BJ (cell line): ENCODE data around the gene ZC3H7A. TPM values are rescaled to one million over a fixed set of nuclear protein-coding genes. Genes with fewer than 3 reads are reported as not detected.
"Not testable (repeated sequence)": the region's sequence is repeated elsewhere in the genome, so short reads cannot be mapped to it uniquely, and the experiment has no call there.

Source experiments
- CTCF ChIA-PET: fragments of 350-600 bp; formaldehyde crosslinking; extraction: SDS; loops from one replicate; lab custom pipeline; 2021; ENCODE audit warnings: antibody characterized with exemption, inconsistent platforms; lab: Yijun Ruan, JAX
- POLR2A ChIA-PET: fragments of 300-600 bp; sonication (Branson Sonifier 250); formaldehyde crosslinking; extraction: SDS; loops from one replicate; lab custom pipeline; 2021; ENCODE audit warnings: antibody characterized with exemption; lab: Charles Lee
- DNase-seq: peaks from one replicate; pipeline ENCODE4 v3.0.0-alpha.2; 2011; ENCODE audit warnings: low read depth
- H3K27me3 ChIP-seq: 2 replicates; pipeline ENCODE4 v1.6.0; 2011; ENCODE audit warnings: low read length; ENCODE audit not compliant: control insufficient read depth, insufficient read depth
- H3K36me3 ChIP-seq: 2 replicates; pipeline ENCODE4 v1.5.1; 2011; ENCODE audit warnings: low read length; ENCODE audit not compliant: control insufficient read depth, insufficient read depth
- H3K4me3 ChIP-seq: 2 replicates; pipeline ENCODE4 v1.5.1; 2011; ENCODE audit warnings: low read depth, mild to moderate bottlenecking, control low read depth, low read length
- polyA plus RNA-seq: library from polyadenylated mRNA; depleted of rRNA; stranded (reverse); fragments of >200 nt; gene quantifications from 2 replicates; pipeline ENCODE4 v1.2.3, GENCODE V29; 2011
- TF ChIP-seq, protein P1 (sequence below): IDR thresholded peaks from 2 replicates; pipeline ENCODE4 v1.5.1; 2011; ENCODE audit warnings: low read depth, mild to moderate bottlenecking, control low read depth, inconsistent platforms, low read length, moderate library complexity; ENCODE audit not compliant: insufficient read depth

ZC3H7A gene
- polyA plus RNA-seq, 1 experiment = 30.4 TPM

DNA sequence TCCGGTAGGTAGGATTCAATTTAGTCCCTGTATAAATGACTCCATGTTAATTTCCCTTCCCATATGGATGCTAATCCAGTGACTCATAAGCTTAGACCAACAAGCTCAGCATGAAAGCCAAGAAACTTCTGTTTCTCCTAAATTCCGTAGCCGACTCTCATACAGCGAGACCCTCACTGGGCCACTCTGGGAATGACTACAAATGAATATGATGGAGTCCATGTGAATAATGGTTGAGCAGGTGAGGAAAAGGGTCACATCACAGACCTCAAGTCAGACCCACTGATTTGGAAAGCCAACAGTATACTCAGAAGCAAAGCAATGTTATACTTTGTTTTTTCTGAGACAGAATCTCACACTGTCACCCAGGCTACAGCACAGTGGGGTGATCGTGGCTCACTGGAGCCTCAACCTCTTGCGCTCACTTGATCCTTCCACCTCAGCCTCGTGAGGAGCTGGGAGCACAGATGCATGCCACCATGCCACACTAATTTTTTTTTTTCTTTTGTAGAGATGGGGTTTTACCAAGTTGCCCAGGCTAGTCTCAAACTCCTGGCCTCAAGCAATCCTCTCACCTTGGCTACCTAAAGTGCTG lies 39.7 kb upstream of the ZC3H7A start:
- POLR2A ChIA-PET = no interaction called here
- Histone ChIP-seq H3K27me3 (no peaks in the 10 kb centered on the region), H3K4me3 (no peak overlapping the region), H3K36me3 (peaks cover 15% of the 10 kb centered on the region)
- TF ChIP-seq, protein P1, sequence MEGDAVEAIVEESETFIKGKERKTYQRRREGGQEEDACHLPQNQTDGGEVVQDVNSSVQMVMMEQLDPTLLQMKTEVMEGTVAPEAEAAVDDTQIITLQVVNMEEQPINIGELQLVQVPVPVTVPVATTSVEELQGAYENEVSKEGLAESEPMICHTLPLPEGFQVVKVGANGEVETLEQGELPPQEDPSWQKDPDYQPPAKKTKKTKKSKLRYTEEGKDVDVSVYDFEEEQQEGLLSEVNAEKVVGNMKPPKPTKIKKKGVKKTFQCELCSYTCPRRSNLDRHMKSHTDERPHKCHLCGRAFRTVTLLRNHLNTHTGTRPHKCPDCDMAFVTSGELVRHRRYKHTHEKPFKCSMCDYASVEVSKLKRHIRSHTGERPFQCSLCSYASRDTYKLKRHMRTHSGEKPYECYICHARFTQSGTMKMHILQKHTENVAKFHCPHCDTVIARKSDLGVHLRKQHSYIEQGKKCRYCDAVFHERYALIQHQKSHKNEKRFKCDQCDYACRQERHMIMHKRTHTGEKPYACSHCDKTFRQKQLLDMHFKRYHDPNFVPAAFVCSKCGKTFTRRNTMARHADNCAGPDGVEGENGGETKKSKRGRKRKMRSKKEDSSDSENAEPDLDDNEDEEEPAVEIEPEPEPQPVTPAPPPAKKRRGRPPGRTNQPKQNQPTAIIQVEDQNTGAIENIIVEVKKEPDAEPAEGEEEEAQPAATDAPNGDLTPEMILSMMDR = no peak
- CTCF ChIA-PET = interaction anchor here (0.6 to 1.8 kb wide), 3 partner anchors 10 to 70 kb away, joined by 3 to 5 read pairs (median 4); partner anchors contain the start of gene ZC3H7A
- DNase-seq = peak; percentile 57

DNA sequence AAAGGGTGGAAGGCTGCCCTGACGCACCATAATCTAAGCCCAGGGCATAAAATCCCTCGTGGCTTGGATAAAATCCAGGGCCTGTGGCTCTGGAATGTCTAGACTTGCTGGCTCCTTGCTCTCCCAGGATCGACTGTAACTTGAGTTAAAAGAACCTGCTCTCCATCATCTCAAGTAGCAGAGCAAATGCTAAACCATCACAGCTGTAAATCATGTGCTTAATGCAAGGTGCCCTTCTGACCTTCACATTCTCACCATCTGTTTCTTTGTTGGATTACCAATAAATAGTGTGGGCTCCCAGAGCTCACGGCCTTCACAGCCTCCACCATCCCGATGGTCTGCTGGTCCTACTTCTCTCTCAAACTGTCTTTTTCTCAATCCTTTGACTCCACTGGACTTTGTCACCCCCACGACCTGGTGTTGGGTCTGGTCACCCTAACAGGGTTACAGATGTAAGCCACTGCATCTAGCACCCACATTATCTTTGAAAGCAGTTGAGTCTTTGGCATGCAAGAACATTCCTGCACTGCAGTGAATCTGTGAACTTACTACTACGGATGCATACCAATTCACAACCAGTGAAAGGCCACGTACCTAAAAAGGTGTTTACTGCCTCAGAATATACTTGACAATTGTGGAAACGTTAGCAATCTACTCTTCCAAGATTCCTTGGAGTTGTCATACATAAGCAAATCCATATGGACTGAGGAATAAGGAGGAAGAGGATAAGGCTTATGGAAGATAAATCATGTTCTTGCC lies 39.0 kb upstream of the ZC3H7A start:
- Histone ChIP-seq H3K27me3 (no peaks in the 10 kb centered on the region), H3K36me3 (peaks cover 13% of the 10 kb centered on the region), H3K4me3 (no peak overlapping the region)
- CTCF ChIA-PET = interaction anchor here (0.5 to 1.8 kb wide), 4 partner anchors 9 to 69 kb away, joined by 3 to 5 read pairs (median 4); partner anchors contain the start of gene ZC3H7A
- POLR2A ChIA-PET = no interaction called here
- no peak for DNase-seq
- TF ChIP-seq, protein P1 = no peak

DNA sequence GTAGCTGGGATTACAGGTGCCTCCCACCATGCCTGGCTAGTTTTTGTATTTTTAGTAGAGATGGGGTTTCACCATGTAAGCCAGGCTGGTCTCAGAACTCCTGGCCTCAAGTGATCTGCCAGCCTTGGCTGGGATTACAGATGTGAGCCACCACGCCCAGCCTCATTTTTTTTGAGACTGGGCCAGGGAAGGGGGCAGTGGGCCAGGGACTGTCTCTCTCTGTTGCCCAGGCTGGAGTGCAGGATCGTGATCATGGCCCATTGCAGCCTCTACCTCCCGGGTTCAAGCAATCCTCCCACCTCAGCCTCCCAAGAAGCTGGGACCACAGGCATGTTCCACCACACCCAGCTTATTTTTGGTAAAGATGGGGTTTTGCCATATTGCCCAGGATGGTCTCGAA lies 38.3 kb upstream of the ZC3H7A start:
- H3K4me3 ChIP-seq = no peak overlapping the region
- H3K36me3 ChIP-seq = peaks cover 13% of the 10 kb centered on the region
- TF ChIP-seq, protein P1 = no peak
- POLR2A ChIA-PET = no interaction called here
- DNase-seq = no peak
- H3K27me3 ChIP-seq = no peaks in the 10 kb centered on the region
- CTCF ChIA-PET = interaction anchor here (0.9 kb wide), 1 partner anchor 14 kb away, joined by 3 read pairs; no protein-coding TSS in a partner anchor

DNA sequence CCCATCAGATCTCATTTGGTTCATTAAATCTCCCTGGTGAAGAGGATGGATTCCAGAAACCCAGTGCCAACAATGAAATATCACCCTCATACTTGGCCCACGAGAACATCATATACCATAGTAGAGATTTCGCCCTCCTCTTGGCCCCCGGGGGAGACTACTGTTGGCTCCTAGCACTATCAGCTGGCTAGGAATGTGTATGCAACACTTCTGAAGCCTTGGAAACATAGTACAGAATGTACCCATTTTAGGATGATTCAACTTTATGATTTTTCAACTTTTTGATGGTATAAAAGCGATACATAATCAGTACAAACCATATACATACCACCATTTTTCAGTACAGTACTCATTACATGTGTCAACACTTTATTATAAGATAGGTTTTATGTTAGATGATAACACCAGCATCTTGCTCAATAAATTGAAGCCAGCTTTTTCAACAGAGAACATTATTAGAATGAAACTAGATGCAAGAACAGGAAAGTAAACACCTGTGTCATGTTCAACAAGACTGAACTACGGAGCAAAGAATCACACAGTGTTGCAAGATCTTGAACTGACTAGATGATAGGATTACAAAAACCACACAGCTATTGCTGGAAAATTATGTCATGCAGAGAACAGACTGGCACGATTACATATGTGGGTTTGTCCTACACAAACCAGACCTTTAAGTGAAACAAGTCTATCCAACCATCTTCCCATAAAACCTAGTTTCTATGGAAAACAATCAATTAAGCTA lies 37.1 kb upstream of the ZC3H7A start:
- ChIA-PET POLR2A (no interaction called here), CTCF (interaction anchor here (0.7 to 1.0 kb wide), 3 partner anchors 37 to 468 kb away, joined by 3 read pairs; no protein-coding TSS in a partner anchor)
- no peak overlapping the region for H3K4me3 ChIP-seq
- peaks cover 10% of the 10 kb centered on the region for H3K36me3 ChIP-seq
- TF ChIP-seq, protein P1 = no peak
- no peaks in the 10 kb centered on the region for H3K27me3 ChIP-seq
- DNase-seq = no peak

DNA sequence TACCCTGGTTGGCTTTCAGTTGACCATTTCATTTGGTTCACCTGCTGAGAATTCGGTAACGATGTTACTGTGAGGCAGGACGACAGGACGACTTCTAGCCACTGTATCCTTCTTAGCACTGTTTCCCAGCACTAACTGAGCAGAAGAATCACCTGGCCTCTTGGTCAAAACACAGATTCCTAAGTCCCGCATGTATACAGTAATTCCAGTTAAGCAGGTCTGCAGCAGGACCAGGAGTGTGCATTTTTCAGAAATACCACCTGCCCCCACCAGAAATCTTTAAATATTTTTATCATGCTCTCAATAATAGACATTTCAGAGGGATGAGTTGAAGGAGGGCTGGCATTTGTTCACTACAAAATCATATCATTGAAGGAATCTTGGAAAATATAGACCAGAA lies 31.6 kb upstream of the ZC3H7A start:
- H3K27me3 ChIP-seq = no peaks in the 10 kb centered on the region
- no peak overlapping the region for H3K4me3 ChIP-seq
- H3K36me3 ChIP-seq = no peaks in the 10 kb centered on the region
- ChIA-PET CTCF (no interaction called here), POLR2A (no interaction called here)
- DNase-seq = no peak
- TF ChIP-seq, protein P1 = no peak

DNA sequence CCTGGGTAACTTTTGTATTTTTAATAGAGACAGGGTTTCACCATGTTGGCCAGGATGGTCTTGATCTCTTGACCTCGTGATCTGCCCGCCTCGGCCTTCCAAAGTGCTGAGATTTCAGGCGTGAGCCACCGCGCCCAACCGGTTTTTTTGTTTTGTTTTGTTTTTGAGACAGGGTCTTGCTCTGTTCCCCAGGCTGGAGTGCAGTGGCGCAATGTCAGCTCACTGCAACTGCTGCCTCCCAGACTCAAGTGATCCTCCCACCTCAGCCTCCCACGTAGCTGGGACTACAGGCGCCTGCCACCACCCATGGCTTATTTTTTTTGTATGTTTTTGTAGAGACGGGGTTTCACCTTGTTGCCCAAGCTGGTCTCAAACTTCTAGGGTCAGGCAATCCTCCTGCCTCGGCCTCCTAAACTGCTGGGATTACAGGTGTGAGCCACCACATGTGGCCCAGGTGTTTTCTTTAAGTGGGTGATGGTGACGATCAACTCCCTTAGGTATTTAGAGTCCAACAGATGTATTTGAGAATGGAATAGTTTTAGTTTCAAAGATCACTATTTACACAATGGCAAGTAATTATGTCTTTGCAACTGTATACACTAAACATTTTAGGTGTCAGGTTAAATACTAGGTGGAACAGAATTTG lies 28.6 kb upstream of the ZC3H7A start:
- H3K36me3 ChIP-seq, H3K27me3 ChIP-seq, CTCF ChIA-PET, DNase-seq, H3K4me3 ChIP-seq, POLR2A ChIA-PET: not testable (repeated sequence)
